ENCODE data around the gene UBTF. TPM values are rescaled to one million over a fixed set of nuclear protein-coding genes. Genes with fewer than 3 reads are reported as not detected.

UBTF gene
- total RNA-seq, 1 donor from 2014 or later: 25.1 TPM

DNA sequence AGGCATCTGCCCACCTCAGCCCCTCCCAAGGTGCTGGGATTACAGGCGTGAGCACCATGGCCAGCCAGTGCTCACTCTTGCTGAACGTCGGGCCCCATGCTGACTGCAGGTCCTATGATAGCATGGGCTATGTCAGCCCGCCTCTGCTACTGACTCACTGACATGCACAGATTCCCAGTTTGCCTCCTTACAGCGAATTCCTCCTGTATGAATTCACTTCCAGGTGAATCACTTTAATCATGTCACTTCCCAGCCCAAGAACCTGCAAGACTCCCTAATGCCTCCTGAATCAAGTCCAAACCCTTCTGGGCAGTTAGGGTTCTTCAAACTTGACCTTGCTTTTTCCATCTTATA, 16.1 kb upstream of the UBTF start:
- Histone ChIP-seq H3K27ac (no peak overlapping the region), H3K4me3 (no peak overlapping the region), H3K4me1 (no peaks in the 10 kb centered on the region), H3K36me3 (no peaks in the 10 kb centered on the region), H3K9me3 (no peaks in the 10 kb centered on the region), H3K27me3 (no peaks in the 10 kb centered on the region)
- intact Hi-C loops (cut with DNase I): no loop called here
- DNase-seq (ENCODE audit: low spot score in 2 of 2): no peak
- TF ChIP-seq, protein P1, sequence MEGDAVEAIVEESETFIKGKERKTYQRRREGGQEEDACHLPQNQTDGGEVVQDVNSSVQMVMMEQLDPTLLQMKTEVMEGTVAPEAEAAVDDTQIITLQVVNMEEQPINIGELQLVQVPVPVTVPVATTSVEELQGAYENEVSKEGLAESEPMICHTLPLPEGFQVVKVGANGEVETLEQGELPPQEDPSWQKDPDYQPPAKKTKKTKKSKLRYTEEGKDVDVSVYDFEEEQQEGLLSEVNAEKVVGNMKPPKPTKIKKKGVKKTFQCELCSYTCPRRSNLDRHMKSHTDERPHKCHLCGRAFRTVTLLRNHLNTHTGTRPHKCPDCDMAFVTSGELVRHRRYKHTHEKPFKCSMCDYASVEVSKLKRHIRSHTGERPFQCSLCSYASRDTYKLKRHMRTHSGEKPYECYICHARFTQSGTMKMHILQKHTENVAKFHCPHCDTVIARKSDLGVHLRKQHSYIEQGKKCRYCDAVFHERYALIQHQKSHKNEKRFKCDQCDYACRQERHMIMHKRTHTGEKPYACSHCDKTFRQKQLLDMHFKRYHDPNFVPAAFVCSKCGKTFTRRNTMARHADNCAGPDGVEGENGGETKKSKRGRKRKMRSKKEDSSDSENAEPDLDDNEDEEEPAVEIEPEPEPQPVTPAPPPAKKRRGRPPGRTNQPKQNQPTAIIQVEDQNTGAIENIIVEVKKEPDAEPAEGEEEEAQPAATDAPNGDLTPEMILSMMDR (IDR thresholded peaks at IDR 0.05): no peak

DNA sequence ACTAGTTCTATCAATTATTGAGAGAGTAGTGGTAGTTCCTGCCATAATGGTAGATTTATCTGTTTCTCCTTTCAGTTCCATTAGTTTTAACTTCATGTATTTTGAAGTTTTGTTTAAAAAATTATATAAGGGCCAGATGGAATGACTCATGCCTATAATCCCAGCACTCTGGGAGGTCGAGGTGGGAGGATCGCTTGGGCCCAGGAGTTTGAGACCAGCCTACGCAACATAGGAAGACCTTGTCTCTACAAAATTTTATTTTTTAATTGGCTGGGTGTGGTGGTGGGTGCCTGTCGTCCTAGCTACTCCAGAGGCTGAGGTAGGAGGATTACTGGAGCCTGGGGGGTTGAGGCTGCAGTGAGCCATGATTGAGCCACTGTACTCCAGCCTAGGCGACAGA, 14.1 kb upstream of the UBTF start:
- H3K4me1 ChIP-seq: no peaks in the 10 kb centered on the region
- H3K4me3 ChIP-seq: no peak overlapping the region
- TF ChIP-seq, protein P1 (IDR thresholded peaks at IDR 0.05): no peak
- DNase-seq (ENCODE audit: low spot score in 2 of 2): no peak
- no peaks in the 10 kb centered on the region for H3K9me3 ChIP-seq
- no peaks in the 10 kb centered on the region for H3K36me3 ChIP-seq
- H3K27ac ChIP-seq: no peak overlapping the region
- intact Hi-C loops (cut with DNase I): no loop called here
- H3K27me3 ChIP-seq: no peaks in the 10 kb centered on the region

DNA sequence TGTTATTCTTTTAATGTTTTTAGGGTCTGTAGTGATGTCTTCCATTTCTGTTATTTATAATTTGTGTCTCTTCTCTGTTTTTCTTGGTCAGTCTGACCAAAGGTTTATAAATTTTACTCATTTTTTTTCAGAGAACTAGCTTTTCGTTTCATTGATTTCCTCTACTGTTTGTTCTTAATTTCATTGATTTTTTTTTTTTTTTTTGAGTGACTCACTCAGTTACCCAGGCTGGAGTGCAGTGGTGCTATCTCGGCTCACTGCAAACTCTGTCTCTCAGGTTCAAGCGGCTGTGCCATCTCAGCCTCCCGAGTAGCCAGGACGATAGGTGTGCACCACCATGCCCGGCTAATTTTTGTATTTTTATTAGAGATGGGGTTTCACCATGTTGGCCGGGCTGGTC, 12.6 kb upstream of the UBTF start:
- Histone ChIP-seq H3K27me3 (no peaks in the 10 kb centered on the region), H3K4me1 (no peaks in the 10 kb centered on the region), H3K4me3 (no peak overlapping the region), H3K36me3 (no peaks in the 10 kb centered on the region), H3K9me3 (no peaks in the 10 kb centered on the region), H3K27ac (no peak overlapping the region)
- intact Hi-C loops (cut with DNase I): no loop called here
- no peak for DNase-seq (ENCODE audit: low spot score in 2 of 2)
- TF ChIP-seq, protein P1 (IDR thresholded peaks at IDR 0.05): no peak

DNA sequence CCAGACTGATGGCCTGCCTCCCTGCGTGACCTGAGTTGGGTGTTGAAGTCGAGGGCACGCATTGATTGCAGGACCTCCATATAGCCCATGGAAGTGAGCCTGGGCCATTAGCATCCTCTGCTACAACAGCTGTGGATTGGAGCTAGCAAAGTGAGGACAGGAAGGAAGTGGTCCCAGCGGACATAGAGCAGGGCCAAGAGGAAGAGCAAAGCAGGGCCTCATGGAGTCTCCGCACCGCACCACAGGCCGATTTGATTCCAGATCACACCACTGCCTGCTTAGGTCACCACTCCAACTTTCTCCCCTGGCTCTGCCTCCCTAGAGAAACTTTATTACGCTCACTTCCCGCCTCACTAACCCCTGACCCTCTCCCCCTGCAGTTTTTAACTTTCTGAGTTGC, 10.7 kb upstream of the UBTF start:
- TF ChIP-seq, protein P1 (IDR thresholded peaks at IDR 0.05): no peak
- Histone ChIP-seq H3K9me3 (no peaks in the 10 kb centered on the region), H3K27me3 (no peaks in the 10 kb centered on the region), H3K4me1 (no peaks in the 10 kb centered on the region), H3K36me3 (no peaks in the 10 kb centered on the region), H3K4me3 (no peak overlapping the region), H3K27ac (no peak overlapping the region)
- DNase-seq (ENCODE audit: low spot score in 2 of 2): no peak
- intact Hi-C loops (cut with DNase I): no loop called here

DNA sequence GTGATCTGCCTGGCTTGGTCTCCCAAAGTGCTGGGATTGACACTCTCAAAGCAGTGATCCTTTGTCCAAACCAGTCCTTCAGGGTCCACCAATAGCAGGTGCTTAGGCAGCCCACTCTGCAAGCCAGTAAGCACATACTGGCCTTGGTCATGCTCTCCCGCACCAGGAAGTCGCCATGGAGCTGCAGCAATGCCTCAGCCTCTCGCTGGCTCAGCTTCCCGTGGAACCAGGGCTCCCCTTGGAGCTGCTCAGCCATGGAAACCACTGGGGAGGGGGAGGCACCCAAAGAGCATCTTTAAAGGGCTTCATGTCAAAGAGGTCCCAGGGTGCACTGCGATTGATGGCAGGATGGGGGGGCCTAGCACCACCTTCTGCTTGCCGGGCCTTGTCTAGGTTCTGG, 9.6 kb upstream of the UBTF start:
- no peaks in the 10 kb centered on the region for H3K27me3 ChIP-seq
- intact Hi-C loops (cut with DNase I): no loop called here
- no peak for DNase-seq (ENCODE audit: low spot score in 2 of 2)
- no peaks in the 10 kb centered on the region for H3K9me3 ChIP-seq
- TF ChIP-seq, protein P1 (IDR thresholded peaks at IDR 0.05): no peak
- H3K4me3 ChIP-seq: no peak overlapping the region
- no peaks in the 10 kb centered on the region for H3K36me3 ChIP-seq
- H3K27ac ChIP-seq: no peak overlapping the region
- peaks cover 0 to 3% of the 10 kb centered on the region in 2 donors for H3K4me1 ChIP-seq

DNA sequence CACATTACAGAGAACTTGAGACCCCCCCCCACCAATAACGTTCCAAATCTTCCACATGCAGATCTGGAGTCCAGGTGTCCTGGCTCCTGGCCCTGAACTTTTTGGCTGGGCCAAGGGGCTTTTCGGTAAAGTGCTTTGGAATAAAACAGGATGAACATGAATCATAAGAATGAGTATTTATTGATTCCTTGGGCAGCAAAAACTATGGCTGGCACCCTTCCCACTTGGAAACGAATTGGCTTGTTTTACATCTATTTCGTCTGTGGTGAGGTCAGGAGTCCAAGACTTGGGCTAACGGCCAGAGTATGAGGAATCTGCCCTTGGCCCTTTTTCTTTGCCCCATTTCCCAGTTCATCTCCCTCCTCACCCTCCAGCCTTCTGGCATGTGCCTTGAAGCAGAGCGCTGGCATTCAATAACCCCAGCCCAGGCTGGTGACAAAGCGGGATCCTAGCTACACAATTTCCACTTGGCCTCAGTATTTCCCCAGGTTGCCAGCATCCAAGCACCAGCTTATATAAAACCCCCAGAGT, 4.1 kb upstream of the UBTF start:
- Histone ChIP-seq H3K27ac (peak overlapping the region; percentile 91 to 99), H3K9me3 (no peaks in the 10 kb centered on the region), H3K27me3 (no peaks in the 10 kb centered on the region), H3K4me3 (no peak overlapping the region), H3K36me3 (no peaks in the 10 kb centered on the region), H3K4me1 (peaks cover 0 to 15% of the 10 kb centered on the region in 2 donors)
- DNase-seq (ENCODE audit: low spot score in 2 of 2): peak in 1 of 2 donors; percentile 83
- TF ChIP-seq, protein P1 (IDR thresholded peaks at IDR 0.05): no peak
- intact Hi-C loops (cut with DNase I): no loop called here
